GM12878 (cell line): Measurements from ENCODE around the gene UNC13A. TPM values are rescaled to one million over a fixed set of nuclear protein-coding genes. Genes with fewer than 3 reads are reported as not detected.
A peak's percentile ranks its signal among the peaks of the same experiment; 100 is the strongest.

Experiments used
- ATAC-seq: fragments of 200-7000 bp; cut with Tn5 transposase; 3 replicates; pipeline ENCODE4 v1.9.1; 2020; ENCODE audit warnings: mild to moderate bottlenecking, moderate library complexity
- BruUV-seq: library from RNA; stranded (reverse); fragments of 400-500 nt; replicated peaks from 2 replicates; lab custom pipeline; 2021; lab: Mats Ljungman, UMichigan
- CTCF ChIA-PET: fragments of 300-600 bp; sonication (Branson Sonifier 250); formaldehyde crosslinking; extraction: SDS; loops from one replicate; lab custom pipeline; 2021; ENCODE audit warnings: inconsistent platforms; lab: Yijun Ruan, JAX
- POLR2A ChIA-PET: fragments of 350-600 bp; formaldehyde crosslinking; extraction: SDS; loops from one replicate; lab custom pipeline; 2021; ENCODE audit warnings: inconsistent platforms; lab: Charles Lee
- RAD21 ChIA-PET: fragments of 300-600 bp; sonication (Branson Sonifier 250); formaldehyde crosslinking; loops from one replicate; lab custom pipeline; 2023; ENCODE audit warnings: antibody characterized with exemption; ENCODE audit not compliant: unreplicated experiment; lab: Charles Lee
- SMC1A ChIA-PET: fragments of 300-600 bp; sonication (Branson Sonifier 250); formaldehyde crosslinking; loops from one replicate; lab custom pipeline; 2023; ENCODE audit not compliant: unreplicated experiment, uncharacterized antibody; lab: Charles Lee
- DNase-seq: peaks from one replicate; pipeline ENCODE4 v3.0.0-alpha.2; 2011; ENCODE audit warnings: low read depth, low spot score
- FAIRE-seq: peaks from 3 replicates; lab custom pipeline; 2011; peaks lifted over from hg19 to GRCh38; lab: Jason Lieb, UNC
- H2AFZ ChIP-seq: 2 replicates; pipeline ENCODE4 v1.6.0; 2011; ENCODE audit warnings: low read depth, low read length, control low read depth; ENCODE audit not compliant: control insufficient read depth
- H3K27ac ChIP-seq: 2 replicates; pipeline ENCODE4 v1.5.1; 2011; ENCODE audit warnings: control low read depth; ENCODE audit not compliant: control insufficient read depth, insufficient read depth
- H3K27me3 ChIP-seq, 2 experiments: replicated peaks in 1 of 2; 2 replicates each; pipeline versions ENCODE4 v1.6.0 to v1.6.1; 2011; ENCODE audit warnings: low read length in 1 of 2; ENCODE audit not compliant: control insufficient read depth in 2 of 2, insufficient read depth in 2 of 2
- H3K36me3 ChIP-seq, 2 experiments: 2 replicates each; pipeline ENCODE4 v1.5.1; 2011; ENCODE audit warnings: low read length in 1 of 2; ENCODE audit not compliant: control insufficient read depth in 2 of 2, insufficient read depth in 2 of 2
- H3K4me1 ChIP-seq: 2 replicates; pipeline ENCODE4 v1.6.1; 2011; ENCODE audit warnings: mild to moderate bottlenecking, low read length, moderate library complexity, mixed read lengths; ENCODE audit not compliant: control insufficient read depth, insufficient read depth
- H3K4me2 ChIP-seq: 2 replicates; pipeline ENCODE4 v1.6.0; 2011; ENCODE audit warnings: control low read depth; ENCODE audit not compliant: control insufficient read depth, insufficient read depth
- H3K4me3 ChIP-seq: fragments of 200-600 bp; sonication (generic); 2 replicates; pipeline ENCODE4 v1.5.1; 2016
- H3K79me2 ChIP-seq: 2 replicates; pipeline ENCODE4 v1.6.0; 2011; ENCODE audit warnings: low read length; ENCODE audit not compliant: control insufficient read depth, insufficient read depth
- H3K9ac ChIP-seq: 2 replicates; pipeline ENCODE4 v1.8.0; 2011; ENCODE audit warnings: low read length, control low read depth, mixed read lengths; ENCODE audit not compliant: control insufficient read depth, insufficient read depth
- H3K9me3 ChIP-seq: replicated peaks from 3 replicates; pipeline ENCODE4 v1.5.1; 2011; ENCODE audit warnings: mild to moderate bottlenecking, low read length; ENCODE audit not compliant: control insufficient read depth, insufficient read depth
- H4K20me1 ChIP-seq: 2 replicates; pipeline ENCODE4 v1.6.0; 2011; ENCODE audit not compliant: control insufficient read depth, insufficient read depth
- BHLHE40 ChIP-seq, 2 experiments: fragments of 450-650 bp in 1 of 2; IDR thresholded peaks; 2 replicates each; pipeline ENCODE4 v1.6.1; 2011 to 2017; ENCODE audit warnings: low read depth in 2 of 2, borderline replicate concordance in 1 of 2, improper control_type of control experiment in 1 of 2, low read length in 1 of 2, mild to moderate bottlenecking in 1 of 2
- BMI1 ChIP-seq: fragments of 450-650 bp; IDR thresholded peaks from 2 replicates; pipeline ENCODE4 v1.6.1; 2016; ENCODE audit warnings: mild to moderate bottlenecking, moderate library complexity, borderline replicate concordance
- CHD2 ChIP-seq: IDR thresholded peaks from 2 replicates; pipeline ENCODE4 v1.6.1; 2011; ENCODE audit warnings: low read depth, low read length, improper control_type of control experiment, borderline replicate concordance
- CREB1 ChIP-seq: IDR thresholded peaks from 2 replicates; pipeline ENCODE4 v1.6.1; 2012; ENCODE audit warnings: low read depth, mild to moderate bottlenecking, inconsistent platforms
- CREM ChIP-seq: IDR thresholded peaks from 2 replicates; pipeline ENCODE4 v1.6.1; 2014; ENCODE audit warnings: antibody characterized with exemption, low read depth
- DPF2 ChIP-seq: fragments of 450-650 bp; IDR thresholded peaks from 2 replicates; pipeline ENCODE4 v1.6.1; 2017; ENCODE audit warnings: mild to moderate bottlenecking
- EGR1 ChIP-seq, 2 experiments: IDR thresholded peaks; 1 replicate in 1 of 2; 2 replicates in 1 of 2; pipeline ENCODE4 v1.6.1; 2011 to 2012; ENCODE audit warnings: low read depth in 2 of 2, low read length in 2 of 2, borderline replicate concordance in 1 of 2, mild to moderate bottlenecking in 1 of 2, moderate library complexity in 1 of 2
- IKZF2 ChIP-seq, 2 experiments: fragments of 450-650 bp; IDR thresholded peaks; 2 replicates each; pipeline ENCODE4 v1.6.1; 2017; ENCODE audit warnings: mild to moderate bottlenecking in 2 of 2, moderate library complexity in 2 of 2
- MEF2B ChIP-seq: fragments of 450-650 bp; IDR thresholded peaks from 2 replicates; pipeline ENCODE4 v1.6.1; 2018; ENCODE audit warnings: mild to moderate bottlenecking, moderate library complexity; ENCODE audit not compliant: partially characterized antibody, poor library complexity, severe bottlenecking
- NR2C1 ChIP-seq: fragments of 450-650 bp; IDR thresholded peaks from 2 replicates; pipeline ENCODE4 v1.6.1; 2017; ENCODE audit warnings: antibody characterized with exemption, mild to moderate bottlenecking, moderate library complexity
- NR2C2 ChIP-seq: IDR thresholded peaks from 2 replicates; pipeline ENCODE4 v1.6.1; 2011; ENCODE audit warnings: borderline replicate concordance, low read depth; ENCODE audit not compliant: control insufficient read depth, insufficient read length
- NR2F1 ChIP-seq: fragments of 450-650 bp; conservative IDR thresholded peaks from 2 replicates; pipeline ENCODE4 v1.6.1; 2017; ENCODE audit warnings: mild to moderate bottlenecking
- PAX5 ChIP-seq: IDR thresholded peaks from 2 replicates; pipeline ENCODE4 v1.6.1; 2011; ENCODE audit warnings: low read depth, low read length, borderline replicate concordance
- POLR2AphosphoS2 ChIP-seq: IDR thresholded peaks from 2 replicates; pipeline ENCODE4 v1.6.1; 2011; ENCODE audit warnings: low read depth, mild to moderate bottlenecking, low read length, improper control_type of control experiment, moderate library complexity
- RBBP5 ChIP-seq: fragments of 200-600 bp; sonication (generic); conservative IDR thresholded peaks from 2 replicates; pipeline ENCODE4 v1.6.1; 2016
- SP1 ChIP-seq: IDR thresholded peaks from one replicate; pipeline ENCODE4 v1.6.1; 2011; ENCODE audit warnings: low read depth, low read length
- SPI1 ChIP-seq: IDR thresholded peaks from 2 replicates; pipeline ENCODE4 v1.6.1; 2011; ENCODE audit warnings: low read depth, mild to moderate bottlenecking, low read length, moderate library complexity, borderline replicate concordance; ENCODE audit not compliant: insufficient read depth
- SUZ12 ChIP-seq: fragments of 200-600 bp; sonication (generic); IDR thresholded peaks from one replicate; pipeline ENCODE4 v1.6.1; 2018; ENCODE audit warnings: antibody characterized with exemption, mild to moderate bottlenecking; ENCODE audit not compliant: unreplicated experiment
- TCF12 ChIP-seq: IDR thresholded peaks from 2 replicates; pipeline ENCODE4 v1.6.1; 2011; ENCODE audit warnings: low read depth, mild to moderate bottlenecking, low read length
- YY1 ChIP-seq: IDR thresholded peaks from 2 replicates; pipeline ENCODE4 v1.6.1; 2011; ENCODE audit warnings: low read depth, mild to moderate bottlenecking, low read length
- ZNF217 ChIP-seq: fragments of 450-650 bp; IDR thresholded peaks from 2 replicates; pipeline ENCODE4 v1.6.1; 2017; ENCODE audit warnings: antibody characterized with exemption, mild to moderate bottlenecking
- WGBS: methylation state at CpG from one replicate; pipeline ENCODE4 v1.1.6; 2016; ENCODE audit warnings: low lambda C conversion rate; ENCODE audit not compliant: insufficient replicate concordance, insufficient coverage; ENCODE audit errors: missing lambda C conversion rate; 5-methylcytosine and 5-hydroxymethylcytosine counted together
- in situ Hi-C: fragments of 300-500 bp; cut with MboI; formaldehyde crosslinking; loops from 9 replicates; pipeline ENCODE4 v1.14.3; 2018; ENCODE audit warnings: mixed read lengths
- intact Hi-C: fragments of 100-400 bp; cut with micrococcal nuclease; formaldehyde crosslinking; loops from one replicate; pipeline ENCODE4 v1.14.2; 2022; ENCODE audit not compliant: unreplicated experiment
- polyA plus RNA-seq, 11 experiments: library from polyadenylated mRNA; depleted of rRNA in 4 of 11; unstranded in 6 of 11; stranded (reverse) in 5 of 11; fragments of >200 nt; fragmentation: Nextera tagmentation in 4 of 11; fragmentation: Illumina TruSeq in 1 of 11; extraction: Ambion mirVana in 4 of 11; extraction: Trizol in 1 of 11; gene quantifications; 1 replicate in 1 of 11; 2 replicates in 10 of 11; pipeline versions ENCODE4 v1.2.1 to v1.2.3, GENCODE V29; 2011 to 2016; ENCODE audit warnings: inconsistent platforms in 2 of 11, missing spikeins in 2 of 11, low read depth in 1 of 11
- total RNA-seq, 4 experiments: library from RNA; depleted of rRNA in 3 of 4; stranded (reverse); fragments of >200 nt in 3 of 4; fragmentation: Illumina TruSeq in 1 of 4; extraction: Trizol in 1 of 4; gene quantifications; 2 replicates each; pipeline versions ENCODE4 v1.2.1 to v1.2.3, GENCODE V29; 2013 to 2021
- TF ChIP-seq, protein P1 (sequence below): IDR thresholded peaks from 2 replicates; pipeline ENCODE4 v1.6.1; 2012; ENCODE audit warnings: low read depth, low read length, improper control_type of control experiment
- TF ChIP-seq, protein P2 (sequence below), 3 experiments: IDR thresholded peaks in 2 of 3; conservative IDR thresholded peaks in 1 of 3; 2 replicates each; pipeline ENCODE4 v1.5.1; 2011; ENCODE audit warnings: low read depth in 3 of 3, low read length in 3 of 3, mild to moderate bottlenecking in 3 of 3, control low read depth in 2 of 3, moderate library complexity in 2 of 3, inconsistent platforms in 1 of 3, mixed read lengths in 1 of 3; ENCODE audit not compliant: control insufficient read depth in 2 of 3, insufficient read depth in 1 of 3; ENCODE audit errors: extremely low read depth in 1 of 3

UNC13A gene
- total and polyA plus RNA-seq, 10 of the 15 experiments (the other 5 are each of a cell fraction or from before 2014, with no cell fraction given) = under 0.01 to 0.23 (median 0.13) TPM; not detected in 1

DNA sequence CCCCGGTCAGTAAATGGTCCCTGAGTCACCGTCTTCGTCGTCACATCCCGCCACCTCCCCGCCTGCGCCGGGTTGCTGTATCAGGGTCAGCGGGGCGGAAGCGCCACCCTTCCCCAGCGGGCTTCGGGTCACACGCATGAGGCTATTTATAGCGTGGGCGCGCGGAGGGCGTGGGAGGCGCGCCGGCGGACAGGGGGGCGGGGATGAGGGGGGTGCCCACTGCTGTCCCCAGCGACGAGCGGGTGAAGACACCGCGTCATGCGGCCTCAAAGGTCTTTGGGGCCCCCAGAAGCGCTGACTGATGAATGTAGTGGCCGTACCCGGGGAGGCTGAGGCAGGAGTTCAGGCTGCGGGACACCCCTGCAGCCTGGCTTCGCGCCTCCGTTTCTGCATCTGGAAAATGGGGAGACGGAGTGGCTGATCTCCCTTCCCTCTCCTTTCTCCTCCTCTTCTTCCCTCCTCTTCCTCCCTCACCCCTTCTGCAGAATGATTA lies 7.9 kb downstream of the UNC13A start:
- H3K9ac ChIP-seq = no peak overlapping the region
- ATAC-seq = peak; percentile 96
- no TSS peak for BruUV-seq
- H3K4me1 ChIP-seq = peaks cover 5% of the 10 kb centered on the region; the same call in 1 of the 2 replicates
- intact Hi-C loops (no loop called here), in situ Hi-C loops (no loop called here)
- RAD21 ChIA-PET = interaction anchor here (0.6 kb wide), 1 partner anchor 210 kb away, joined by 3 read pairs; the partner anchor contains the start of gene SLC27A1
- H3K27ac ChIP-seq = no peak overlapping the region
- H3K36me3 ChIP-seq = no peaks in the 10 kb centered on the region
- no peaks in the 10 kb centered on the region for H3K79me2 ChIP-seq
- no peaks in the 10 kb centered on the region for H4K20me1 ChIP-seq
- H3K9me3 ChIP-seq = no peaks in the 10 kb centered on the region
- SMC1A ChIA-PET = no interaction called here
- DNase-seq = peak; percentile 27
- H3K4me3 ChIP-seq = no peak overlapping the region; the same call in 1 of the 2 replicates
- CTCF ChIA-PET = no interaction called here
- H3K27me3 ChIP-seq = peaks cover 0 to 5% of the 10 kb centered on the region in 2 experiments; a peak in 3 of 4 replicates
- FAIRE-seq = no peak
- H2AFZ ChIP-seq = no peak overlapping the region; the same call in 1 of the 2 replicates
- WGBS = 2% methylated on average over 33 of the region's 38 CpGs
- H3K4me2 ChIP-seq = peak overlapping the region; percentile 17
- POLR2A ChIA-PET = interaction anchor here (0.6 kb wide), 1 partner anchor 335 kb away, joined by 4 read pairs; no protein-coding TSS in a partner anchor
- TF ChIP-seq TCF12 (0 out of 2 replicates have a peak, but pooled peaks have one; percentile 22), ZNF217 (no peak), CREM (peak; percentile 59), YY1 (0 out of 2 replicates have a peak, but pooled peaks have one; percentile 19), POLR2AphosphoS2 (no peak), CREB1 (peak; percentile 42), IKZF2 (IDR thresholded peaks at IDR 0.05) (peak; percentile 35 to 37; a peak in 2 of 4 replicates), BHLHE40 (IDR thresholded peaks at IDR 0.05; ENCODE audit: borderline replicate concordance in 1 of 2, low read depth in 2 of 2, low read length in 1 of 2) (peak; percentile 59 to 74; a peak in 3 of 4 replicates), BMI1 (peak; percentile 23; the same call in 1 of the 2 replicates), SUZ12 (no peak), EGR1 (IDR thresholded peaks at IDR 0.05; ENCODE audit: borderline replicate concordance in 1 of 2, low read depth in 2 of 2, low read length in 2 of 2) (peak in 1 of 2 experiments; percentile 94; a peak in 2 of 3 replicates), RBBP5 (no peak), SP1 (peak; percentile 54), NR2C2 (no peak), CHD2 (0 out of 2 replicates have a peak, but pooled peaks have one; percentile 30), NR2C1 (peak; percentile 50; the same call in 1 of the 2 replicates), DPF2 (peak; percentile 44; the same call in 1 of the 2 replicates), NR2F1 (peak; percentile 98), MEF2B (peak; percentile 79), SPI1 (peak; percentile 31; the same call in 1 of the 2 replicates), PAX5 (peak; percentile 66)
- TF ChIP-seq, protein P1, sequence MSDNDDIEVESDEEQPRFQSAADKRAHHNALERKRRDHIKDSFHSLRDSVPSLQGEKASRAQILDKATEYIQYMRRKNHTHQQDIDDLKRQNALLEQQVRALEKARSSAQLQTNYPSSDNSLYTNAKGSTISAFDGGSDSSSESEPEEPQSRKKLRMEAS = no peak
- TF ChIP-seq, protein P2, sequence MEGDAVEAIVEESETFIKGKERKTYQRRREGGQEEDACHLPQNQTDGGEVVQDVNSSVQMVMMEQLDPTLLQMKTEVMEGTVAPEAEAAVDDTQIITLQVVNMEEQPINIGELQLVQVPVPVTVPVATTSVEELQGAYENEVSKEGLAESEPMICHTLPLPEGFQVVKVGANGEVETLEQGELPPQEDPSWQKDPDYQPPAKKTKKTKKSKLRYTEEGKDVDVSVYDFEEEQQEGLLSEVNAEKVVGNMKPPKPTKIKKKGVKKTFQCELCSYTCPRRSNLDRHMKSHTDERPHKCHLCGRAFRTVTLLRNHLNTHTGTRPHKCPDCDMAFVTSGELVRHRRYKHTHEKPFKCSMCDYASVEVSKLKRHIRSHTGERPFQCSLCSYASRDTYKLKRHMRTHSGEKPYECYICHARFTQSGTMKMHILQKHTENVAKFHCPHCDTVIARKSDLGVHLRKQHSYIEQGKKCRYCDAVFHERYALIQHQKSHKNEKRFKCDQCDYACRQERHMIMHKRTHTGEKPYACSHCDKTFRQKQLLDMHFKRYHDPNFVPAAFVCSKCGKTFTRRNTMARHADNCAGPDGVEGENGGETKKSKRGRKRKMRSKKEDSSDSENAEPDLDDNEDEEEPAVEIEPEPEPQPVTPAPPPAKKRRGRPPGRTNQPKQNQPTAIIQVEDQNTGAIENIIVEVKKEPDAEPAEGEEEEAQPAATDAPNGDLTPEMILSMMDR (IDR thresholded peaks at IDR 0.05 in 2 of 3, conservative IDR thresholded peaks at IDR 0.05 in 1 of 3; ENCODE audit: control insufficient read depth in 2 of 3, extremely low read depth in 1 of 3, insufficient read depth in 1 of 3, low read depth in 3 of 3, low read length in 3 of 3) = 0 out of 6 replicates have a peak, but pooled peaks of 1 of the 3 experiments have one; percentile 9
